NCI-H2081 treated with DMSO at 0.1 percent for 48 hours (cell line): ENCODE measurements around the gene CTNND2.

ENCODE experiments used
- DNase-seq: peaks from one replicate; lab custom pipeline; 2025; lab: John Stamatoyannopoulos, UW

The CTNND2 gene

DNA sequence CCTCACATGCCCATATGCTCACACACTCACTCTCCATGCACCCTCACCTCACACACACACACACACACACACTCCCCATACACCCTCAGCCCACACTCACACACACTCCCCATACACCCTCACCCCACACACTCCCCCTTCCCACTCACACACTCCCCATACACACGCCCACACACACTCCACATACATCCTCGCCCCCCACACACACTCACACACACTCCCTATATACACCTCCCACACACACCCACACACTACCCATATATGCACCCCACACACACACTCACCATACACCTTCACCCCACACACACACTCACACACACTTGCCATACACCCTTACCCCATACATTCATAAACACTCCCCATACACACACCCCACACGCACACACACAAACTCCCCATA is 592.5 kb downstream of the CTNND2 start:
- DNase-seq, result no peak

- DNase-seq, result no peak
These were observed 593.0 kb downstream of the CTNND2 start for GRCh38 chr5:11311272-11311671.

DNA sequence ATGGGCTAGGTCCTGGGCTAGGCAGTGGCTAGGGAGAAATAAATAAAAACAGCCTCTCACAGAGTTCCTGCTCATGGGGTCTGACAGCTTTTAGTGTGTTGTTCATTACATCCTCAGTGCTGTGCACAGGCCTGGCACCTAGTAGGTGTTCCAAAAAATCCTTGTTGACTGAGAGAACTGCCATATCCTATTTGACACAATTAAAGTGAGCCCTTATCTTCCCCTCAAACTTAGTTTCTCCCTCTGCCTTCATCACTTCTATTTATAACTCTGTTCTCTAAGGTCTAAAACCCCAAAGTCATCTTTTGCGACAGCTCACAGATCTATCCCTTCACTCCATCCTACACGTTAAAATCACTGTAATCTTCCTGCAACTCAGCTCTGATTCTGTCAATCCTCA is 594.1 kb downstream of the CTNND2 start:
- DNase-seq, result no peak

DNA sequence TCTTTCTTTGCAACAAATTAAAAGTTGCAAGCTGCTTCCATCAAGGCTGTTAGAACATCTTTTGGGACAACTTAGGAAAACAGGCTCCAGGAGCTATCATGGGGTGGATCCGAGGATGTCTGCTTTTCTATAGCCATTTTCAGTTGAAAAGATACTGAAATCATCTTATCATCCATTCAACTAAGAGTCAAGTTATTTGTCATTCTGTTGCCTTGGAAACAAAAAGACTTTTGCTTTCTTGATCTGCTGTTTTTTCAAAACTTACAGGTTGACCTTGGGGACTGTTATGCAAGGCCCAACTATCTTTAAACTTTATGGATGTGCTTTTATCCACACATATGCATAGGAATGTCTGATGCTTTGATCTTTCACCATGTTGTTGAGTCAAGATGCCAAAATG is 597.9 kb downstream of the CTNND2 start:
- DNase-seq, result no peak

- DNase-seq, result no peak
These were observed 599.0 kb downstream of the CTNND2 start for GRCh38 chr5:11305245-11305644.

DNA sequence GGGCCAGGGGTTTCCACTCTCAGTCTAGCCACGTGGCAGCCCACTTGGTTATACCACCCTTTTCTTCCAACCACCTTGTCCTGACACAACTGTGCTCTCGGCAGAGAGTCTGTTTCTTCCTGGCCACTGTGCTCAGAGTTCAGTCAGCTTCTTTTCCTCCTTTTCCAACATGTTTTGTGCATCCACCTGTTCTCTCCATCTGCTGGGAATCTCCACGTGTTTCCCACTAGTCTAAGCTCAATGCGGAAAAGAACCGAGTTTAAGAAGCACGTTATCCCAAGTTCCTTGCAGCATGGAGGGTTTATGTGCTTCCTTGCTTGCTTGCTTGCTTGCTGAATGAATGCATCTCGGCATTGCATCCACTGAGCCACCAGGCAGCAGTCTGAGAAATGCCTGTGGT is 599.6 kb downstream of the CTNND2 start:
- DNase-seq, result no peak

GRCh38 chr5:11302663-11303062 is 601.6 kb downstream of the CTNND2 start:
- DNase-seq, result no peak

DNA sequence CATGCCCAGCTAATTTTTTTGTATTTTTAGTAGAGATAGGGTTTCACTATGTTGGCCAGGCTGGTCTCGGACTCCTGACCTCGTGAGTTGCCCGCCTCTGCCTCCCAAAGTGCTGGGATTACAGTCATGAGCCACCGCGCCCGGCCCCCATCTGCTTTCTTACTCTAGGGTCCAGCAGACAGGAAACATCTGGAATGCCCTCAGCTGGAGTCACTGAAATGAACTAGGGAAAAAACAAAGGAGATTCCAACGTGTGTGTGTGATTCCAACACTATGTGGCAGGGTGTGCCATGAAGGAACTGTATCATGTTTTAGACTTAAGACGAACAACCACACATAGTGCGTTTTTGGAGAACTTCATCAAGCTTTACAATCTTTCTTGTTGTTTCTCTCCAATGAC is 603.1 kb downstream of the CTNND2 start:
- no peak for DNase-seq

GRCh38 chr5:11300736-11301135 is 603.5 kb downstream of the CTNND2 start:
- no peak for DNase-seq

DNA sequence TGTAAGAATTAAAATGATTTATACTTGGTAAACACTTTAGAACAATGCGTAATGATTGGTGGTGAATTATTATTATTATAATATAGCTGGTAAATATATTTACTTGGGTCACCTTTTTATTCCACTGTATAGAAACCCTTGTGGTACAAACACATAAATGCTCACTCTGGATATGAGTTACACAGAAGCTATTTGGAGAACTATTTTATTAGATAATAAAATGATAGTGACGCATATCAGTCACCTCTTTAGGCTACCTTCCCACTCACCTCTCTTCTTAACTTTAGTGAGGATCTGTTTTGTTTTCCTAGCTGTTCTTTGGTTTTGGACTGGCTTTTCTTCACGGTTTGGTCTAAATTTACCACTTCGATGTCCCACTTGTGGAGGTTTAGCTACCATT is 605.4 kb downstream of the CTNND2 start:
- DNase-seq, result no peak

GRCh38 chr5:11293523-11293922 is 610.7 kb downstream of the CTNND2 start:
- no peak for DNase-seq

DNA sequence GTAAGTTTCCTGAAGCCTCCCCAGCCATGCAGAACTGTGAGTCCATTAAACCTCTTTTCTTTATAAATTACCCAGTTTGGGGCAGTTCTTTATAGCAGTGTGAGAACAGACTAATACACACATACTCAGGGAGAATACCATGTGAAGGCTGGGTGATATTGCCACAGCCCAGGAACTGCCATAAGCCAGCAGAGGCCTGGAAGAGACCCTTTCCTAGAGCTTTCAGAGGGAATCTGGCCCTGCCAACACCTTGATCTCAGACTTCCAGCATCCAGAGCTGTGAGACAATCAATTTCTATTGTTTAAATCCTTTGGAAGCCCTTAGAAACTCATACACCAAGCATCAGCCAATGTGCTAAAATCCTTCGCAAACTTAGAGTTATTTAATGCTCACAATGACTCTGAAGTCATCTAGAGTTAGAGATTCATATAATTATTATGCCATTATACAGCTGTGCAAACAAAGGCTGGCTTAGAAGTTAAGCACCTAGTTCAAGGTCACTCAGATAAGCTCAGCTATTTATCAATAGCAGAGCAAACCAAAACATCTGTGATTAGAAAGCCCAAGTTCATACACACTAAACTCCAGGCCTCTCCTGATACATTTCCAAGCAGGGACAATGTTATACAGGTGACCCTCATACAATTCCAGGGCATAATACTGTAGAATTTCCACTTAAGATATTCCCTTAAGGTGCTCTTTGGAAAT is 611.4 kb downstream of the CTNND2 start:
- no peak for DNase-seq

GRCh38 chr5:11289733-11290132 is 614.5 kb downstream of the CTNND2 start:
- no peak for DNase-seq

GRCh38 chr5:11289208-11289607 is 615.0 kb downstream of the CTNND2 start:
- DNase-seq, result no peak

GRCh38 chr5:11281842-11282241 is 622.4 kb downstream of the CTNND2 start:
- DNase-seq, result no peak

DNA sequence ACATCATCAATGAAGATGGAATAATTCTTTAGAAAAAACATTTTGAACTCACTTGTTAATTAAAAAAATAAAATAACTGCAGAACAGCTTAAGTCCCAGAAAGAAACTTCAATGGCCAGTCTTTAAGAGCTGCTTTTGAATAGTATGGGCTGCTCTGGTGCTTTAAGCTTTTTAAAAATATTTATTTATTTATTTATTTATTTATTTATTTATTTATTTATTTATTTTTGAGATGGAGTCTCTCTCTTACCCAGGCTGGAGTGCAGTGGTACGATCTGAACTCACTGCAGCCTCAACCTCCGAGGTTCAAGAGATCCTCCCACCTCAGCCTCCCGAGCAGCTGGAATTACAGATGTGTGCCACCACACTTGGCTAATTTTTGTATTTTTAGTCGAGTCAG is 626.9 kb downstream of the CTNND2 start:
- no peak for DNase-seq

GRCh38 chr5:11273180-11273903 is 630.9 kb downstream of the CTNND2 start:
- DNase-seq, result no peak

DNA sequence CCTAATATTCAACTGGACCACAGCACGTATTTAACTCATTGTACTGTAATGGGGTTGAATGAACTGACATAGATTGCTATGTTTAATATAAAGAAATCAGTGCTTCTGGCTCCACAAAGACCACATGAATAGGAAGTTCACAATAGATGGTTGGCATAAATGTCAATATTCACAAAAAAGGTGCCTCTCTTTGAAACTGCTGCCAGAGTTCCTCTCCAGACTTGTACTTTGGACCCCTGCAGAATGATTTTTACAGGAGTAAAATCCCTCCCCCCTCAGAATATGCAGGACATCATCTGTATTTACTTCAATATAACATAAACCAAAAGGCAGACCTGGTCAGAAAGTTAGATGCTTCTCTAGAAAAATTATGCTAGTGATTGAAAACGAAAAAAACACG is 634.7 kb downstream of the CTNND2 start:
- no peak for DNase-seq

- peak; percentile 92 for DNase-seq
These were observed 635.4 kb downstream of the CTNND2 start for GRCh38 chr5:11268891-11269290.

GRCh38 chr5:11266331-11266730 is 637.9 kb downstream of the CTNND2 start:
- DNase-seq, result no peak

DNA sequence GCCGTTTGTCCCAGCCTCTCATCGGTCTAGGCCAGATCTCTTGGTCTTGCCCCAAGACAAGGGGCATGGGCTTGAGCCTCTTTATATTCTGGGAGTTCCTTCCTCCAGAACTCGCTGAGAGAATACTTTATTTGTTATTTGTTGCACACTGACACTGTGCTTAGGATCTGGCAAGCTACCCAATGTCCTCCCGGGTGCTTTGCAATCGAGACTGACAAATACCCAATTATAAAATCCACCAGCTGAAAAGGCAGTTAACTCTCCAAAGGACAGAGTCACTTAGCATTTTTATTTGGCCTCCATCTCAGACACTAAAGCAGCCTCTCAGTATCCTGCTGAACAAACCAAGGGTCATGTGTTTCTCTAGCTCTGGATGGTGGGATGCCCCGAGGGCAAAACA is 643.0 kb downstream of the CTNND2 start:
- no peak for DNase-seq

DNA sequence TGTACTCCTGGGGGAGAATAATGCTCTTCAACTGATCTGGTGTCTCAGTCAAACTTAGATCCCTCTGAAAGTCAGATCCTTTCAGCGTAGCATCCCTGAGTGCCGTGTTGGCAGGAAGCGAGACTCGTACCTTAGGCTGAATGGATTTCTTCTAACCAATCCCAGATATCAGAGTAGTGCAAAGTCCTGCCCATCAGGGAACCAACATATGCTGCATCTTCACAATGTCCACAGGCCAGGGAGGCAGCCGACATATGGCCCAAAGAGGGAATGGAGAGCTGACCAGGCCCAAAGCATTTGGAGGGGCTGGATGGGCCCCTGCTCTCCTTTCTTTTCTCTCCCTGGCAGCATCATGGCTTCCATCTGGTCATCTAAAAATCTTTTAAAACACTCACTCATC is 646.2 kb downstream of the CTNND2 start:
- no peak for DNase-seq

- no peak for DNase-seq
These were observed 651.7 kb downstream of the CTNND2 start for GRCh38 chr5:11252523-11252922.

GRCh38 chr5:11252075-11252474 is 652.2 kb downstream of the CTNND2 start:
- DNase-seq, result no peak
